ENCODE measurements around the gene FOSL2. TPM values are rescaled to one million over a fixed set of nuclear protein-coding genes. Genes with fewer than 3 reads are reported as not detected.

FOSL2 gene
- total RNA-seq, 1 donor from 2014 or later, result 60.5 TPM

GRCh38 chr2:28427741-28428415 lies 35.2 kb downstream of the FOSL2 start:
- H3K4me3 Mint-ChIP-seq, result no peak overlapping the region

GRCh38 chr2:28428486-28428885 lies 35.8 kb downstream of the FOSL2 start:
- Mint-ChIP-seq H3K4me1 (peaks cover 10% of the 10 kb centered on the region), H3K27me3 (ENCODE audit: low read depth) (no peaks in the 10 kb centered on the region), H3K9me3 (peaks cover 8% of the 10 kb centered on the region), H3K27ac (no peak overlapping the region), H3K4me3 (no peak overlapping the region), H3K36me3 (no peaks in the 10 kb centered on the region)
- no peak for TF ChIP-seq CTCF (IDR thresholded peaks at IDR 0.05; ENCODE audit: unreplicated experiment)
- DNase-seq (ENCODE audit: low spot score in 2 of 2, unreplicated experiment in 2 of 2), result no peak

More at GRCh38 chr2:28427741-28428415, 35.2 kb downstream of the FOSL2 start:
- Mint-ChIP-seq H3K36me3 (no peaks in the 10 kb centered on the region), H3K9me3 (peaks cover 2% of the 10 kb centered on the region), H3K27me3 (ENCODE audit: low read depth) (no peaks in the 10 kb centered on the region), H3K4me1 (peaks cover 10% of the 10 kb centered on the region), H3K27ac (no peak overlapping the region)
- TF ChIP-seq CTCF (IDR thresholded peaks at IDR 0.05; ENCODE audit: unreplicated experiment), result no peak
- no peak for DNase-seq (ENCODE audit: low spot score in 2 of 2, unreplicated experiment in 2 of 2)

- no peaks in the 10 kb centered on the region for H3K4me1 Mint-ChIP-seq
- no peaks in the 10 kb centered on the region for H3K27me3 Mint-ChIP-seq (ENCODE audit: low read depth)
- no peaks in the 10 kb centered on the region for H3K36me3 Mint-ChIP-seq
- TF ChIP-seq CTCF (IDR thresholded peaks at IDR 0.05; ENCODE audit: unreplicated experiment), result no peak
- no peak overlapping the region for H3K27ac Mint-ChIP-seq
- no peak for DNase-seq (ENCODE audit: low spot score in 2 of 2, unreplicated experiment in 2 of 2)
- H3K4me3 Mint-ChIP-seq, result no peak overlapping the region
- H3K9me3 Mint-ChIP-seq, result peaks cover 14% of the 10 kb centered on the region
Measured at GRCh38 chr2:28429636-28430376, 37.1 kb downstream of the FOSL2 start.

GRCh38 chr2:28430377-28430765 lies 37.7 kb downstream of the FOSL2 start:
- no peaks in the 10 kb centered on the region for H3K36me3 Mint-ChIP-seq
- H3K27me3 Mint-ChIP-seq (ENCODE audit: low read depth), result no peaks in the 10 kb centered on the region
- H3K27ac Mint-ChIP-seq, result no peak overlapping the region
- H3K4me1 Mint-ChIP-seq, result no peaks in the 10 kb centered on the region
- TF ChIP-seq CTCF (IDR thresholded peaks at IDR 0.05; ENCODE audit: unreplicated experiment), result no peak
- H3K4me3 Mint-ChIP-seq, result no peak overlapping the region
- H3K9me3 Mint-ChIP-seq, result peaks cover 14% of the 10 kb centered on the region
- DNase-seq (ENCODE audit: low spot score in 2 of 2, unreplicated experiment in 2 of 2), result no peak

- Mint-ChIP-seq H3K9me3 (peaks cover 14% of the 10 kb centered on the region), H3K27ac (no peak overlapping the region), H3K27me3 (ENCODE audit: low read depth) (no peaks in the 10 kb centered on the region), H3K36me3 (no peaks in the 10 kb centered on the region), H3K4me3 (no peak overlapping the region), H3K4me1 (peaks cover 3% of the 10 kb centered on the region)
- no peak for TF ChIP-seq CTCF (IDR thresholded peaks at IDR 0.05; ENCODE audit: unreplicated experiment)
- no peak for DNase-seq (ENCODE audit: low spot score in 2 of 2, unreplicated experiment in 2 of 2)
Measured at GRCh38 chr2:28430788-28431418, 38.2 kb downstream of the FOSL2 start.
